Measurements from ENCODE around the gene RGMA.

DNA sequence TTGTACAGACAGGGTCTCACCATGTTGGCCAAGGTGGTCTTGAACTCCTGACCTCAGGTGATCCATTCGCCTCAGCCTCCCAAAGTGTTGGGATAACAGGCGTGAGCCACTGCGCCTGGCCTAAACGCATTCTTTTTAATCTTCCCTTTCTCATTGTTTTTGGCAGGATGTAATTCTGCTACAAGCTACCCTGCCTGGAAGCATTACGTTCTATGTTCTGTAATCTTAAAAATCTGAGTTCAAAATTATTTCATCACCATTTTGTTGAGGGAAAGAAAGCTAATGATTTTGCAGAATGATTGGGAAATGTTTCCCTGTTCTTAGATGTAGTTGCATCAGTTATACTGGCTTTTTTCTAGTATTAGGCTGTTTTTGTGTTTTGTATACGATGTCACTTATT is 71.5 kb downstream of the RGMA start:
- TF ChIP-seq, protein P1, sequence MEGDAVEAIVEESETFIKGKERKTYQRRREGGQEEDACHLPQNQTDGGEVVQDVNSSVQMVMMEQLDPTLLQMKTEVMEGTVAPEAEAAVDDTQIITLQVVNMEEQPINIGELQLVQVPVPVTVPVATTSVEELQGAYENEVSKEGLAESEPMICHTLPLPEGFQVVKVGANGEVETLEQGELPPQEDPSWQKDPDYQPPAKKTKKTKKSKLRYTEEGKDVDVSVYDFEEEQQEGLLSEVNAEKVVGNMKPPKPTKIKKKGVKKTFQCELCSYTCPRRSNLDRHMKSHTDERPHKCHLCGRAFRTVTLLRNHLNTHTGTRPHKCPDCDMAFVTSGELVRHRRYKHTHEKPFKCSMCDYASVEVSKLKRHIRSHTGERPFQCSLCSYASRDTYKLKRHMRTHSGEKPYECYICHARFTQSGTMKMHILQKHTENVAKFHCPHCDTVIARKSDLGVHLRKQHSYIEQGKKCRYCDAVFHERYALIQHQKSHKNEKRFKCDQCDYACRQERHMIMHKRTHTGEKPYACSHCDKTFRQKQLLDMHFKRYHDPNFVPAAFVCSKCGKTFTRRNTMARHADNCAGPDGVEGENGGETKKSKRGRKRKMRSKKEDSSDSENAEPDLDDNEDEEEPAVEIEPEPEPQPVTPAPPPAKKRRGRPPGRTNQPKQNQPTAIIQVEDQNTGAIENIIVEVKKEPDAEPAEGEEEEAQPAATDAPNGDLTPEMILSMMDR (IDR thresholded peaks at IDR 0.05), result no peak
- no peak for TF ChIP-seq EZH2 (IDR thresholded peaks at IDR 0.05; ENCODE audit: borderline replicate concordance, insufficient read depth, low read depth, low read length, poor library complexity, severe bottlenecking)
